ENCODE measurements around the gene MXRA7. TPM values are rescaled to one million over a fixed set of nuclear protein-coding genes. Genes with fewer than 3 reads are reported as not detected.

MXRA7 gene
- total and polyA plus RNA-seq, 4 donors = 60.9 to 127 (median 83.2) TPM

DNA sequence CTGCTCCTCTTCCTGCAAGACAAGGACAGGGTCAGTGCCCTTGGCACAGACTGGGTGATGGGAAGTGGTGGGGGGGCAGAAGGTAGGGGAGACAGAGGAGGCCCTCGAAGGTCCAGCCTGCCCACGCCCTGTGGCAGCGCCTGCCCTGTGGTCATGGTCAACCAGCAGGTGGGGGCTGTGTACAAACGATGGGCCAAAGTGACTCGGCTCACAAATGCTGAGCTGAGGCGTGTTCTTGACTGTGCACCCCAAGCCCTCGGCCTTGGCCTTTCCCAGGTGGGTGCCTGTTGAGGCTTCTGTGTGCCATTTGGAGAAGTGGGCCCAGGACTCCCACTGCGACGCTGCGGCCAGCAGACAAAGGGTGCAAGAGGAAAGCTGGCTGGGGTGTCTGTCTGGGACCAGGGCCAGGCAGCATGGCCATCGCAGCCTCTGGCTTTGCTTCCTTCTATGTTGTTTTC lies 22.6 kb downstream of the MXRA7 start:
- Histone ChIP-seq H3K27me3 (ENCODE audit: control insufficient read depth in 3 of 3, insufficient read depth in 3 of 3, low read length in 2 of 3) (no peaks in the 10 kb centered on the region), H3K9me3 (ENCODE audit: control insufficient read depth in 4 of 4, insufficient read depth in 3 of 4, low read length in 3 of 4) (no peaks in the 10 kb centered on the region), H3K4me1 (ENCODE audit: control insufficient read depth in 5 of 5, insufficient read depth in 5 of 5, low read length in 5 of 5) (peaks cover 0 to 46% (median 23%) of the 10 kb centered on the region in 5 donors), H3K27ac (ENCODE audit: low read depth in 1 of 2, low read length in 1 of 2) (peak overlapping the region; percentile 69 to 75), H3K36me3 (ENCODE audit: control insufficient read depth in 4 of 4, insufficient read depth in 4 of 4, low read length in 4 of 4) (peaks cover 0 to 37% (median under 1%) of the 10 kb centered on the region in 4 donors), H3K9ac (ENCODE audit: insufficient read depth in 1 of 2, low read length in 2 of 2) (peak overlapping the region in 1 of 2 donors; percentile 54), H3K4me3 (no peak overlapping the region)
- TF ChIP-seq CTCF (IDR thresholded peaks at IDR 0.05; ENCODE audit: control extremely low read depth, extremely low read depth) = no peak
- DNase-seq = no peak
- 71% methylated on average over 11 of the region's 11 CpGs for WGBS, 2 donors
- no peak for ATAC-seq (ENCODE audit: insufficient read depth, low FRiP score)

DNA sequence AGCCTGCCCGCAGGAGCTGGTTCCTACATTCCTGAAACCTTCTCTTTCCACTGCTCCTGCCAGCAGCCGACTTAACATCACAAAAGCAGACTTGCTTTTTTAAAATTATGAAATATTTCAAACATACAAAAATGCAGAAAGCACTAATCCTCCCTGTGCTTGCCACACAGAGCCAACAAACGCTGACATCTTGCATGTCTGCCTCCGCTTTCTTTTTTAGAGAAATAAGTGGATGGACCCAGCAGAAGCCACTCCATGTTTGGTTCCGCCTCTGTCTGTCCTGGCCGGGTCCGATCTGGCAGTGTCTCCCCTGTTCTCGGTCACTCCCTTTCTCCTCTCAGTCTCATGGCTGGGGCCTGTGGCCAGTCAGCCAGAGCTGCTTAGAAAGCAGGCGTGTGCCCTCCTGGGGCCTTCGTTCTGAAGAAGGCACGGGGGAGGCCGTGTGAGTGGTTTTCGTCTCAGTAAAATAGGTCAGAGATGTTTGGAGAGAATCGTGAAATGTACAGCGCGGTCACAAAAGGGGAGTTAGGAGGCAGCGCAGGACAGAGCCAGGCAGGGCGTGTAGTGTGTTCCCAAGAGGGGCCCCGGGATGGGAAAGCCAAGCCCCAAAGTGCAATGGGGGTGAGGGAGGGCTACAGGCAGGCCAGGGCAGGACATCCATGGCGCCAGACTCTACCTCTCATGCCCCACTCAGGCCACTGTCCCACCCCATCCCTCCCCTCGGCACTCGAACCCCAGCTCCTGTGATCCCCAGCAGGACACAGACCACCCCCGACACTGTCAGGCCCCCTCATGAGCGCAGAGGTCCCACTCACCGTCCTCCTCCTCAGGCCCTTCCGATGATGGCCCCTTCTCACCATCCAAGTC lies 23.2 kb downstream of the MXRA7 start:
- Histone ChIP-seq H3K9ac (ENCODE audit: insufficient read depth in 1 of 2, low read length in 2 of 2) (peak overlapping the region in 1 of 2 donors; percentile 39), H3K4me3 (no peak overlapping the region), H3K9me3 (ENCODE audit: control insufficient read depth in 4 of 4, insufficient read depth in 3 of 4, low read length in 3 of 4) (no peaks in the 10 kb centered on the region), H3K27me3 (ENCODE audit: control insufficient read depth in 3 of 3, insufficient read depth in 3 of 3, low read length in 2 of 3) (no peaks in the 10 kb centered on the region), H3K4me1 (ENCODE audit: control insufficient read depth in 5 of 5, insufficient read depth in 5 of 5, low read length in 5 of 5) (peaks cover 0 to 46% (median 23%) of the 10 kb centered on the region in 5 donors), H3K27ac (ENCODE audit: low read depth in 1 of 2, low read length in 1 of 2) (peak overlapping the region; percentile 69 to 75), H3K36me3 (ENCODE audit: control insufficient read depth in 4 of 4, insufficient read depth in 4 of 4, low read length in 4 of 4) (peaks cover 0 to 42% (median 2%) of the 10 kb centered on the region in 4 donors)
- peak; percentile 13 for ATAC-seq (ENCODE audit: insufficient read depth, low FRiP score)
- no peak for DNase-seq
- no peak for TF ChIP-seq CTCF (IDR thresholded peaks at IDR 0.05; ENCODE audit: control extremely low read depth, extremely low read depth)
- 75 to 90% methylated on average over 25 to 26 of the region's 26 CpGs for WGBS, 2 donors

- no peaks in the 10 kb centered on the region for H3K27me3 ChIP-seq (ENCODE audit: control insufficient read depth in 3 of 3, insufficient read depth in 3 of 3, low read length in 2 of 3)
- H3K27ac ChIP-seq (ENCODE audit: low read depth in 1 of 2, low read length in 1 of 2) = peak overlapping the region; percentile 37 to 75
- H3K9ac ChIP-seq (ENCODE audit: insufficient read depth in 1 of 2, low read length in 2 of 2) = no peak overlapping the region
- H3K4me1 ChIP-seq (ENCODE audit: control insufficient read depth in 5 of 5, insufficient read depth in 5 of 5, low read length in 5 of 5) = peaks cover 0 to 45% (median 23%) of the 10 kb centered on the region in 5 donors
- no peaks in the 10 kb centered on the region for H3K9me3 ChIP-seq (ENCODE audit: control insufficient read depth in 4 of 4, insufficient read depth in 3 of 4, low read length in 3 of 4)
- no peak for TF ChIP-seq CTCF (IDR thresholded peaks at IDR 0.05; ENCODE audit: control extremely low read depth, extremely low read depth)
- H3K36me3 ChIP-seq (ENCODE audit: control insufficient read depth in 4 of 4, insufficient read depth in 4 of 4, low read length in 4 of 4) = peaks cover 0 to 44% (median 2%) of the 10 kb centered on the region in 4 donors
- DNase-seq (peak in 1 of 3 donors; percentile 51), ATAC-seq (ENCODE audit: insufficient read depth, low FRiP score) (no peak)
- no peak overlapping the region for H3K4me3 ChIP-seq
- 88 to 91% methylated on average over 15 of the region's 15 CpGs for WGBS, 2 donors
Measured at GRCh38 chr17:76686538-76687297, 24.0 kb downstream of the MXRA7 start.
